GM12872 (cell line): ENCODE measurements around the gene ALDH2.

Experiments used
- TF ChIP-seq, protein P1 (sequence below): IDR thresholded peaks from 3 replicates; pipeline ENCODE4 v1.5.1; 2011; ENCODE audit warnings: low read depth, mild to moderate bottlenecking, low read length, moderate library complexity; ENCODE audit not compliant: insufficient read depth

Gene ALDH2

GRCh38 chr12:111775205-111776193, 8.8 kb downstream of the ALDH2 start:
- TF ChIP-seq, protein P1, sequence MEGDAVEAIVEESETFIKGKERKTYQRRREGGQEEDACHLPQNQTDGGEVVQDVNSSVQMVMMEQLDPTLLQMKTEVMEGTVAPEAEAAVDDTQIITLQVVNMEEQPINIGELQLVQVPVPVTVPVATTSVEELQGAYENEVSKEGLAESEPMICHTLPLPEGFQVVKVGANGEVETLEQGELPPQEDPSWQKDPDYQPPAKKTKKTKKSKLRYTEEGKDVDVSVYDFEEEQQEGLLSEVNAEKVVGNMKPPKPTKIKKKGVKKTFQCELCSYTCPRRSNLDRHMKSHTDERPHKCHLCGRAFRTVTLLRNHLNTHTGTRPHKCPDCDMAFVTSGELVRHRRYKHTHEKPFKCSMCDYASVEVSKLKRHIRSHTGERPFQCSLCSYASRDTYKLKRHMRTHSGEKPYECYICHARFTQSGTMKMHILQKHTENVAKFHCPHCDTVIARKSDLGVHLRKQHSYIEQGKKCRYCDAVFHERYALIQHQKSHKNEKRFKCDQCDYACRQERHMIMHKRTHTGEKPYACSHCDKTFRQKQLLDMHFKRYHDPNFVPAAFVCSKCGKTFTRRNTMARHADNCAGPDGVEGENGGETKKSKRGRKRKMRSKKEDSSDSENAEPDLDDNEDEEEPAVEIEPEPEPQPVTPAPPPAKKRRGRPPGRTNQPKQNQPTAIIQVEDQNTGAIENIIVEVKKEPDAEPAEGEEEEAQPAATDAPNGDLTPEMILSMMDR: no peak

GRCh38 chr12:111776836-111777344, 10.2 kb downstream of the ALDH2 start:
- TF ChIP-seq, protein P1: no peak

DNA sequence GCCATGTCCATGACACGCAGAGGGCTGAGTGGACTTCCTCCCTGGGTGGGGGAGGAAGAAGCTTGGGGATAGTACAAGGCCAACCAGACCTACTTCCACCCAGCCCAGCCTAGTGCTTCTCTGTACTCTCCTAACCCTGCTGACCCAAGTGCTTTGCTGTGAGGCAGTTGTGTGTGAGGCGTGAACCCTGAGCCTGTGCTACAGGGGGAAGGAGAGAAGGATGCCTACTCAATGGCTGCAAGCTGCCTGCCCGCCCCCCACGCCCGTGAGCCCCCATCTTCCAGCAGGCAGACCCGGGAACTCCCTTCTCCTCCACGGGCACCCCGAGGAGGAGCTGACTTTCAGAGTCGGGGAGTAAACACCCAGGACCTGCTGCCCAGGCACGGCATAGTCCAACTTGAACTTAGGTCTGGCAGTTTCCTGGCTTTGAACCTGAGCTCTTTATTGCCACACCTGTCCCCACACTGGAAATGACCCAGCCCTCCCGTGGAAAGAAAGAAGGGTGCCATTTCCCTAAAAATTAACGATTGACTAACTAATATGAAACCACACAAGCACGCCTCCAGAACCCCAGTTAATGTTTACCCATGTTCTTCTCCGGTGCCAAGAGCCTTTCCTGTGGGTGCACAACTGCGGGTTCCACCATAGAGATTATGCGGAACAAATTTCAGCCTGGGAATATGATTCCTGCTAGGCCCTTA, 10.8 kb downstream of the ALDH2 start:
- TF ChIP-seq, protein P1: no peak

DNA sequence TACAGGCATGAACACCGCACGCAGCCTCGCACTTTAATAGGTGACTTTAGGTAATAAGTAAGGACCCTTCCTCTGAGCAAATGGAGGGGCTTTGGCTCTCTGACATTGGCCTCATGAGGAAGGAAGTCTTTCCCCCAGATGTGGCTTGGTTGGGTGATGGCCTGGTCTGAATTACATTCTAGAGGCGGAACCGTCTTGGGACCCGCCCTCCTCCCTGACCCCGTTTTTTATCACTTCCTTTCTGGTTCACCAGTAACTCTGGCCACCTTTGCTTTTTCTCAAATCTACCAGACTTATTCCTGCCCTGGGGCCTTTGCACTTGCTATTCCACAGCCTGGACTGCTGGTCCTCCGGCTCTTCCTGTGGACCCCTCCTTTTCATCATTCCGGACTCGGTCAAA, 13.4 kb downstream of the ALDH2 start:
- TF ChIP-seq, protein P1: no peak

DNA sequence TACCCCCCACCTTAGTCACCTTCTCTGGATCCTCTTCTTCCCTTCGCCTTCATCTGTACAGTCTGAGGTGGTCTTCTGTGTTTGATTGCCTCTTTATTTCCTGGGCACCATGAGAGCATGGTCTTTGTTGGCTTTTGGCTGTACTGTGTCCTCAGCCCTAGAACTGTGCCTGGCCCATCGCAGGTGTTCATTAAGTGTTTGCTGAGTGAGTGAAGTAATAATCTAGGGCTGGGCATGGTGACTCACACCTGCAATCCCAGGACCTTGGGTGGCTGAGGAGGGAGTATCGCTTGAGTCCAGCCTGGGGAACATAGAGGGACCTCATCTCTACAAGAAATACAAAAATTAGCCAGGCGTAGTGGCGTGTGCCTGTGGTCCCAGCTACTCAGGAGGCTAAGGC, 13.9 kb downstream of the ALDH2 start:
- TF ChIP-seq, protein P1: no peak

DNA sequence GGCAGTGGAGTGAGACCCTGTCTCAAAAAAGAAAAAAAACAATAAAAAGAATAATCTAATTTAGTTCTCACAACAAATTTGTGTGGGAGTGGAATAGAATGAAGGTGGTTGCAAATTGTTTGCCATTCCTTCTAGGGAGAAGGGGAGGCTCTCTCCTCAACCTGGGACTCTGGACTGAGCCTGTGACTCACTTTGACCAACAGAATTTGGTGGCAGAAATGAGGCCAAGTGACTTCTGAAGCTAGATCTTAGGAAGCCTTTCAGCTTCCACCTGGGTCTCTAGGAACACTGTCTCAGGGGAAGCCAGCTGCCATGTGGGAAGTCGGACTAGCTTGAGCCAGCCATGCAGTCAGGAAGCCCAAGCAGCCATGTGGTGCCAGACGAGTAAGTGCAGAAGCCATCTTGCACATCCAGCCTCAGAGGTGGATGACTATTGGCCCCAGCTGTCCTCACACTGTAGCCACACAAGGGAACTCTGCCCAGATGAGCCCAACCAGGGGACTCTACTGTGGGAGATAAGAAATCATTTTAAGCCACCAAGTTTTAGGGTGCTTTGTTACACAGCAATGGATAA, 14.4 kb downstream of the ALDH2 start:
- TF ChIP-seq, protein P1: no peak

GRCh38 chr12:111783046-111783445, 16.3 kb downstream of the ALDH2 start:
- TF ChIP-seq, protein P1: no peak
